MM.1S (cell line): ENCODE measurements around the gene ZNF487.

Experiments used
- DNase-seq: peaks from one replicate; pipeline ENCODE4 v3.0.0-alpha.2; 2015
- H2AFZ ChIP-seq: fragments of 300-600 bp; sonication (generic); 2 replicates; pipeline ENCODE4 v1.6.0; 2016; ENCODE audit warnings: antibody characterized with exemption, low read length
- H3F3A ChIP-seq: fragments of 300-600 bp; sonication (generic); 2 replicates; pipeline ENCODE4 v1.6.1; 2016; ENCODE audit warnings: mild to moderate bottlenecking, antibody characterized with exemption, low read length, moderate library complexity, mixed read lengths; ENCODE audit not compliant: insufficient read depth
- H3K27ac ChIP-seq: fragments of 300-600 bp; sonication (generic); 2 replicates; pipeline ENCODE4 v1.5.1; 2016; ENCODE audit warnings: mild to moderate bottlenecking, low read length
- H3K27me3 ChIP-seq: fragments of 300-600 bp; sonication (generic); replicated peaks from 2 replicates; pipeline ENCODE4 v1.6.0; 2016; ENCODE audit warnings: low read length; ENCODE audit not compliant: insufficient read depth
- H3K36me3 ChIP-seq: fragments of 300-600 bp; sonication (generic); replicated peaks from 2 replicates; pipeline ENCODE4 v1.6.1; 2016; ENCODE audit warnings: mild to moderate bottlenecking, low read length, mixed read lengths; ENCODE audit not compliant: insufficient read depth
- H3K4me1 ChIP-seq: fragments of 300-600 bp; sonication (generic); 2 replicates; pipeline ENCODE4 v1.6.1; 2016; ENCODE audit warnings: low read length, mixed read lengths
- H3K4me2 ChIP-seq: fragments of 300-600 bp; sonication (generic); 2 replicates; pipeline ENCODE4 v1.6.0; 2016; ENCODE audit warnings: low read depth, low read length
- H3K4me3 ChIP-seq: fragments of 300-600 bp; sonication (generic); 2 replicates; pipeline ENCODE4 v1.5.1; 2016; ENCODE audit warnings: low read length, mixed read lengths
- H3K79me2 ChIP-seq: fragments of 300-600 bp; sonication (generic); 2 replicates; pipeline ENCODE4 v1.6.1; 2016; ENCODE audit warnings: mixed run types, low read length, mixed read lengths
- H3K9ac ChIP-seq: fragments of 300-600 bp; sonication (generic); 2 replicates; pipeline ENCODE4 v1.6.1; 2016; ENCODE audit warnings: low read length, mixed read lengths
- H3K9me2 ChIP-seq: fragments of 300-600 bp; sonication (generic); replicated peaks from 2 replicates; pipeline ENCODE4 v1.6.1; 2016; ENCODE audit warnings: mild to moderate bottlenecking, low read length, mixed read lengths; ENCODE audit not compliant: insufficient read depth
- H3K9me3 ChIP-seq: fragments of 300-600 bp; sonication (generic); replicated peaks from 2 replicates; pipeline ENCODE4 v1.6.1; 2016; ENCODE audit warnings: mild to moderate bottlenecking, low read length, mixed read lengths; ENCODE audit not compliant: insufficient read depth
- H4K20me1 ChIP-seq: fragments of 300-600 bp; sonication (generic); 2 replicates; pipeline ENCODE4 v1.6.1; 2016; ENCODE audit warnings: mild to moderate bottlenecking, low read length, moderate library complexity, mixed read lengths; ENCODE audit not compliant: insufficient read depth
- CTCF ChIP-seq: fragments of 300-600 bp; sonication (generic); IDR thresholded peaks from 2 replicates; pipeline ENCODE4 v1.5.1; 2016; ENCODE audit warnings: antibody characterized with exemption, low read length, mixed read lengths
- EZH2 ChIP-seq: fragments of 300-600 bp; sonication (generic); optimal IDR thresholded peaks from 2 replicates; pipeline ENCODE3; 2017; ENCODE audit warnings: low read depth, mild to moderate bottlenecking, antibody characterized with exemption, low read length, mixed read lengths
- EZH2phosphoT487 ChIP-seq: fragments of 300-600 bp; sonication (generic); IDR thresholded peaks from 2 replicates; pipeline ENCODE4 v1.6.1; 2018; ENCODE audit warnings: antibody characterized with exemption, low read length

ZNF487 gene

DNA sequence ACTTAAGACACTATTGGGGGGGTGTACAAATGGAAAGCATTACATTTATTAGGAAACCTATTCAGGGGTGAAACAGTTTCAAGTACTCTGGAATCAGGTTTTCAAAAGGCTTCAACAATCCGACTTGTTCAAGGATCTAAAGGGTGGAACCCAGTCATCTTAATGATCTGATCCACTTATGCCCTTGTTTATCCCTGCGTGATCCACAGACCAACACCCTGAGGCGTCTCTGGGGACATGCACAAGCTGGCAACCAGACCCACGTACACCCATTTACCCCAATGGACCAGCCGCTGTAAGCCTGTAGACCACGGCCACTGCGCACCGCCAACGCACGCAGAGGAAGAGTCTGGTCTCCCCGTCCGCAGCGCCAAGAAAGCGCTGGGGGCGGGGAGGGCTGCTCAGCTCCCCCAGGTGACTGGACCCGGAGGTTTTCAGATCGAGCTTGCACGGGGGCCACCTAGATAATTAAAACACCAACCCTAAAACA lies 41.3 kb upstream of the ZNF487 start:
- Histone ChIP-seq H3K79me2 (peaks cover 95% of the 10 kb centered on the region), H3K9me3 (no peaks in the 10 kb centered on the region), H3K9me2 (no peaks in the 10 kb centered on the region), H3F3A (peaks cover 74% of the 10 kb centered on the region), H3K4me2 (peak overlapping the region; percentile 65), H3K4me3 (peak overlapping the region; percentile 87), H3K36me3 (peaks cover 18% of the 10 kb centered on the region), H3K9ac (peak overlapping the region; percentile 94), H3K27me3 (no peaks in the 10 kb centered on the region), H2AFZ (no peak overlapping the region), H4K20me1 (peaks cover 52% of the 10 kb centered on the region), H3K4me1 (peaks cover 39% of the 10 kb centered on the region), H3K27ac (peak overlapping the region; percentile 91)
- TF ChIP-seq CTCF (no peak), EZH2phosphoT487 (no peak), EZH2 (no peak)
- peak; percentile 60 for DNase-seq

- Histone ChIP-seq H3F3A (peaks cover 72% of the 10 kb centered on the region), H3K36me3 (peaks cover 18% of the 10 kb centered on the region), H4K20me1 (peaks cover 50% of the 10 kb centered on the region), H2AFZ (no peak overlapping the region; the same call in 1 of the 2 replicates), H3K4me3 (peak overlapping the region; percentile 87), H3K27me3 (no peaks in the 10 kb centered on the region), H3K9me2 (no peaks in the 10 kb centered on the region), H3K4me2 (peak overlapping the region; percentile 82), H3K9me3 (no peaks in the 10 kb centered on the region), H3K4me1 (peaks cover 42% of the 10 kb centered on the region), H3K27ac (peak overlapping the region; percentile 91), H3K9ac (peak overlapping the region; percentile 94), H3K79me2 (peaks cover 95% of the 10 kb centered on the region)
- peak; percentile 79 for DNase-seq
- TF ChIP-seq EZH2 = no peak
- no peak for TF ChIP-seq CTCF
Measured at GRCh38 chr10:43396061-43396927, 40.6 kb upstream of the ZNF487 start.

GRCh38 chr10:43396928-43397624 lies 39.8 kb upstream of the ZNF487 start:
- no peaks in the 10 kb centered on the region for H3K9me3 ChIP-seq
- no peak overlapping the region for H2AFZ ChIP-seq
- TF ChIP-seq EZH2 = no peak
- no peak for TF ChIP-seq CTCF
- no peak for TF ChIP-seq EZH2phosphoT487
- peak overlapping the region; percentile 91 for H3K27ac ChIP-seq
- H3K9ac ChIP-seq = peak overlapping the region; percentile 94
- peaks cover 52% of the 10 kb centered on the region for H4K20me1 ChIP-seq
- peak; percentile 93 for DNase-seq
- H3K4me1 ChIP-seq = peaks cover 48% of the 10 kb centered on the region
- no peaks in the 10 kb centered on the region for H3K27me3 ChIP-seq
- H3K9me2 ChIP-seq = no peaks in the 10 kb centered on the region
- H3F3A ChIP-seq = peaks cover 77% of the 10 kb centered on the region
- peak overlapping the region; percentile 87 for H3K4me3 ChIP-seq
- H3K4me2 ChIP-seq = peak overlapping the region; percentile 82
- peaks cover 21% of the 10 kb centered on the region for H3K36me3 ChIP-seq
- H3K79me2 ChIP-seq = peaks cover 95% of the 10 kb centered on the region
